ENCODE data around the gene GRK6. TPM values are rescaled to one million over a fixed set of nuclear protein-coding genes. Genes with fewer than 3 reads are reported as not detected.
A peak's percentile ranks its signal among the peaks of the same experiment; 100 is the strongest.

The GRK6 gene
- total and polyA plus RNA-seq, 9 donors: 13.8 to 25.0 (median 19.3) TPM

DNA sequence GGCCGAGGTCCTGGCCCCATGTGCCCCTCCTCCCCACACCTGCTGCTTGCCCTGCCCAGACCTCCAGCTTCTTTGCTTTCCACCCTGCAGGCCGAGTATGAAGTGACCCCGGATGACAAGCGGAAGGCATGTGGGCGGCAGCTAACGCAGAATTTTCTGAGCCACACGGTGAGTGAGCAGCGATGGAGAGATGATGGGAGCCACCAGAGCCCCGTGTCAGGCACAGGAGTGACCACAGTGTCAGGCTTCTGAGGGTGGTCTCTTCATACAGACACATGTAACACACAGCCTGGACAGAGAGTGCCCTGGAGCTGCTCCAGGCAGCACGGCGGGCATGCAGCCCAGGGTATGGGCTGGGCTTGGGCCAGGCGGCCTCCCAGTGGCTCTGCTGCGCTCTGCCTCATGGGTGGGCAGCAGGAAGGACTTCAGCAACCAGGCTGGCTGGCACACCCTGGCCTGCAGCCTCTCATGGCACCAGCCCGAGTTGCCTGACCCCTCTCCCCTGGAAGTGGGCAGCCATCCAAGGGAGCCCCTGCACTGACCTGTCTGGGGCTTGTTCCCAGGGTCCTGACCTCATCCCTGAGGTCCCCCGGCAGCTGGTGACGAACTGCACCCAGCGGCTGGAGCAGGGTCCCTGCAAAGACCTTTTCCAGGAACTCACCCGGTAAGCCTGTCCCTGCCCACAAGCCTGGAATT lies 5.8 kb downstream of the GRK6 start:
- H3K36me3 ChIP-seq (ENCODE audit: control insufficient read depth, insufficient read depth, low read length): peaks cover 67% of the 10 kb centered on the region
- H3K27me3 ChIP-seq (ENCODE audit: control insufficient read depth, insufficient read depth, low read length): no peaks in the 10 kb centered on the region
- no peak overlapping the region for H3K4me3 ChIP-seq (ENCODE audit: low read length)
- peaks cover 56% of the 10 kb centered on the region for H3K4me1 ChIP-seq (ENCODE audit: control insufficient read depth, insufficient read depth, low read length)
- WGBS (ENCODE audit: insufficient coverage): 80% methylated on average over 18 of the region's 18 CpGs
- DNase-seq: no peak
- H3K27ac ChIP-seq (ENCODE audit: low read length): no peak overlapping the region
- no peaks in the 10 kb centered on the region for H3K9me3 ChIP-seq (replicated peaks; ENCODE audit: control insufficient read depth, low read depth, low read length)

DNA sequence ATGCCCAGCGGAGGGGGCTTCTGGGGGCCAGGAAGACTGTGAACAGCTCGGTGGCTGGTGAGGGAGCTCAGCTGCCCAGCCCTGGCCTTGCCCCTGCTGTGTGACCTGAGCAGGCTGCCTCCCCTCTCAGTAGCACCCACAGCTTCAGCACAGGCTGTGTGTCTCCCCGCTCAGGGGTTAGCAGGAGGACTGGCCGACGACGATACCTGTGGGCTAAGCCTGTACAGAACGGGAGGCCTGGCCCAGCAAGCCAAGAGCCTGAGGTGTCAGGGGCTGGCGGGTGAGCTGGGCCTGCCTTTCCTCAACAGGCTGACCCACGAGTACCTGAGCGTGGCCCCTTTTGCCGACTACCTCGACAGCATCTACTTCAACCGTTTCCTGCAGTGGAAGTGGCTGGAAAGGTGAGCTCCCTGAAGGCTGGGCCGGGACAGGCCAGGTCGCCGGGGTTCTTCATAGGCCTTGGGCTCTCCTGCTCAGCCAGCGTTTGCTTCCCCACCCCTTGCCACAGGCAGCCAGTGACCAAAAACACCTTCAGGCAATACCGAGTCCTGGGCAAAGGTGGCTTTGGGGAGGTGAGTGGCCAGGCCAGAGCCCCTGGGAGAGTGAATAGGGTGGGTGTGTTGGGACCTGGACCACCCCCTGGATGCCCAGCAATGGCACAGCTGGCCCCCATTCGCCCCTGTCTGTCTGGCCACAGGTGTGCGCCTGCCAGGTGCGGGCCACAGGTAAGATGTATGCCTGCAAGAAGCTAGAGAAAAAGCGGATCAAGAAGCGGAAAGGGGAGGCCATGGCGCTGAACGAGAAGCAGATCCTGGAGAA lies 6.6 kb downstream of the GRK6 start:
- Histone ChIP-seq H3K27ac (ENCODE audit: low read length) (no peak overlapping the region), H3K36me3 (ENCODE audit: control insufficient read depth, insufficient read depth, low read length) (peaks cover 71% of the 10 kb centered on the region), H3K9me3 (replicated peaks; ENCODE audit: control insufficient read depth, low read depth, low read length) (no peaks in the 10 kb centered on the region), H3K4me1 (ENCODE audit: control insufficient read depth, insufficient read depth, low read length) (peaks cover 49% of the 10 kb centered on the region), H3K4me3 (ENCODE audit: low read length) (no peak overlapping the region), H3K27me3 (ENCODE audit: control insufficient read depth, insufficient read depth, low read length) (no peaks in the 10 kb centered on the region)
- 88% methylated on average over 15 of the region's 25 CpGs for WGBS (ENCODE audit: insufficient coverage)
- DNase-seq: no peak

DNA sequence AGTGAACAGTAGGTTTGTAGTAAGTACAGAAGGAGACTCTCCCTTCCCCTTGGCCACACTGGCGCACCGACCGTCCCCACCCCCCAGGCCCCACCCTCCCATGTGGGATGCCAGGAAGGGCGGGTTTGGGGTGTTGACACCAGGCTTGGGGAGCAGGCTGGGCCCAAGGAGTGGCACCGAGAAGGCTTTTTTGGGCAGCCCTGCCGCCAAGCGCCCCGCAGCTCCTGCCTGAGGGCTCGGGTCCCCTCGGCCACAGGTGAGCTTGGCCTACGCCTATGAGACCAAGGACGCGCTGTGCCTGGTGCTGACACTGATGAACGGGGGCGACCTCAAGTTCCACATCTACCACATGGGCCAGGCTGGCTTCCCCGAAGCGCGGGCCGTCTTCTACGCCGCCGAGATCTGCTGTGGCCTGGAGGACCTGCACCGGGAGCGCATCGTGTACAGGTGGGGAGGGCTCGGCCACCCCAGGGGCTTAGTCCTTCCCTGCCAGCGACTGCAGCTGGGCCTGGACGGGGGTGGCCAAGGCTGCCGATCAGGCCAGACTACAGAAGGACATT lies 7.3 kb downstream of the GRK6 start:
- DNase-seq: no peak
- H3K4me3 ChIP-seq (ENCODE audit: low read length): no peak overlapping the region
- H3K9me3 ChIP-seq (replicated peaks; ENCODE audit: control insufficient read depth, low read depth, low read length): no peaks in the 10 kb centered on the region
- H3K27me3 ChIP-seq (ENCODE audit: control insufficient read depth, insufficient read depth, low read length): no peaks in the 10 kb centered on the region
- WGBS (ENCODE audit: insufficient coverage): 94% methylated on average over 21 of the region's 29 CpGs
- peaks cover 43% of the 10 kb centered on the region for H3K4me1 ChIP-seq (ENCODE audit: control insufficient read depth, insufficient read depth, low read length)
- peaks cover 75% of the 10 kb centered on the region for H3K36me3 ChIP-seq (ENCODE audit: control insufficient read depth, insufficient read depth, low read length)
- no peak overlapping the region for H3K27ac ChIP-seq (ENCODE audit: low read length)

- DNase-seq: no peak
- 95% methylated on average over 8 of the region's 8 CpGs for WGBS (ENCODE audit: insufficient coverage)
- Histone ChIP-seq H3K27ac (ENCODE audit: low read length) (no peak overlapping the region), H3K9me3 (replicated peaks; ENCODE audit: control insufficient read depth, low read depth, low read length) (no peaks in the 10 kb centered on the region), H3K27me3 (ENCODE audit: control insufficient read depth, insufficient read depth, low read length) (no peaks in the 10 kb centered on the region), H3K4me1 (ENCODE audit: control insufficient read depth, insufficient read depth, low read length) (peaks cover 36% of the 10 kb centered on the region), H3K4me3 (ENCODE audit: low read length) (no peak overlapping the region), H3K36me3 (ENCODE audit: control insufficient read depth, insufficient read depth, low read length) (peaks cover 77% of the 10 kb centered on the region)
Observed at GRCh38 chr5:177434437-177434836, 8.0 kb downstream of the GRK6 start.

GRCh38 chr5:177434942-177435738 lies 8.7 kb downstream of the GRK6 start:
- Histone ChIP-seq H3K4me3 (ENCODE audit: low read length) (no peak overlapping the region), H3K9me3 (replicated peaks; ENCODE audit: control insufficient read depth, low read depth, low read length) (no peaks in the 10 kb centered on the region), H3K27ac (ENCODE audit: low read length) (no peak overlapping the region), H3K27me3 (ENCODE audit: control insufficient read depth, insufficient read depth, low read length) (no peaks in the 10 kb centered on the region), H3K4me1 (ENCODE audit: control insufficient read depth, insufficient read depth, low read length) (peaks cover 29% of the 10 kb centered on the region), H3K36me3 (ENCODE audit: control insufficient read depth, insufficient read depth, low read length) (peaks cover 77% of the 10 kb centered on the region)
- DNase-seq: no peak
- 95% methylated on average over 9 of the region's 20 CpGs for whole genome bisulfite sequencing (ENCODE audit: insufficient coverage)

GRCh38 chr5:177435847-177436536 lies 9.5 kb downstream of the GRK6 start:
- Histone ChIP-seq H3K27me3 (ENCODE audit: control insufficient read depth, insufficient read depth, low read length) (no peaks in the 10 kb centered on the region), H3K27ac (ENCODE audit: low read length) (no peak overlapping the region), H3K4me1 (ENCODE audit: control insufficient read depth, insufficient read depth, low read length) (peaks cover 23% of the 10 kb centered on the region), H3K4me3 (ENCODE audit: low read length) (no peak overlapping the region), H3K9me3 (replicated peaks; ENCODE audit: control insufficient read depth, low read depth, low read length) (no peaks in the 10 kb centered on the region), H3K36me3 (ENCODE audit: control insufficient read depth, insufficient read depth, low read length) (peaks cover 76% of the 10 kb centered on the region)
- DNase-seq: no peak
- 89% methylated on average over 29 of the region's 37 CpGs for WGBS (ENCODE audit: insufficient coverage)

DNA sequence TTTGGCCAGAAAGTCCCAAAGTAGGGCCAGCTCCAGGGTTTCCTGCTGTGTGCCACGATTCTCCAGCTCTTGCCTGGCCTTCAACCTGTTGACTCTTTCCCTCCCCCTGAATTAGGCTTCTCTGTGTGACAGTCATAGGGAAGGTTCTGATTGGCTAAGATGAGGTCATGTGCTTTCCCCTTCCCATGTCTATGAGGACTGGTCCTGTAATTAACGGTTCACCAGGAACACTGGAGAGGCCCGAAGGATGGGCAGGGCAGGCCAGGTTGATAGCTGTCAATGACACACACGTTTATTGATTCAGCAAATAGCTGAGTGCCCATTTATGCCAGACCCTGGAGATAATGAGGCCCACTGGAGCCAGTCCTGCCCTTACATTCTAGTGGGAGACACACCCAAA lies 11.1 kb downstream of the GRK6 start:
- WGBS (ENCODE audit: insufficient coverage): 82% methylated on average over 4 of the region's 4 CpGs
- H3K4me1 ChIP-seq (ENCODE audit: control insufficient read depth, insufficient read depth, low read length): peaks cover 11% of the 10 kb centered on the region
- DNase-seq: peak; percentile 2
- no peaks in the 10 kb centered on the region for H3K9me3 ChIP-seq (replicated peaks; ENCODE audit: control insufficient read depth, low read depth, low read length)
- no peak overlapping the region for H3K4me3 ChIP-seq (ENCODE audit: low read length)
- peaks cover 74% of the 10 kb centered on the region for H3K36me3 ChIP-seq (ENCODE audit: control insufficient read depth, insufficient read depth, low read length)
- H3K27me3 ChIP-seq (ENCODE audit: control insufficient read depth, insufficient read depth, low read length): no peaks in the 10 kb centered on the region
- H3K27ac ChIP-seq (ENCODE audit: low read length): no peak overlapping the region

GRCh38 chr5:177438468-177438867 lies 12.0 kb downstream of the GRK6 start:
- Histone ChIP-seq H3K4me1 (ENCODE audit: control insufficient read depth, insufficient read depth, low read length) (peaks cover 7% of the 10 kb centered on the region), H3K4me3 (ENCODE audit: low read length) (no peak overlapping the region), H3K36me3 (ENCODE audit: control insufficient read depth, insufficient read depth, low read length) (peaks cover 72% of the 10 kb centered on the region), H3K27me3 (ENCODE audit: control insufficient read depth, insufficient read depth, low read length) (no peaks in the 10 kb centered on the region), H3K9me3 (replicated peaks; ENCODE audit: control insufficient read depth, low read depth, low read length) (no peaks in the 10 kb centered on the region), H3K27ac (ENCODE audit: low read length) (no peak overlapping the region)
- DNase-seq: peak; percentile 3
- WGBS (ENCODE audit: insufficient coverage): 85% methylated on average over 8 of the region's 10 CpGs

GRCh38 chr5:177439518-177440053 lies 13.1 kb downstream of the GRK6 start:
- Histone ChIP-seq H3K4me3 (ENCODE audit: low read length) (no peak overlapping the region), H3K27ac (ENCODE audit: low read length) (no peak overlapping the region), H3K4me1 (ENCODE audit: control insufficient read depth, insufficient read depth, low read length) (peaks cover 7% of the 10 kb centered on the region), H3K9me3 (replicated peaks; ENCODE audit: control insufficient read depth, low read depth, low read length) (no peaks in the 10 kb centered on the region), H3K36me3 (ENCODE audit: control insufficient read depth, insufficient read depth, low read length) (peaks cover 62% of the 10 kb centered on the region), H3K27me3 (ENCODE audit: control insufficient read depth, insufficient read depth, low read length) (peaks cover 3% of the 10 kb centered on the region)
- WGBS (ENCODE audit: insufficient coverage): 100% methylated on average over 1 of the region's 4 CpGs
- peak; percentile 1 for DNase-seq
